GM12878 (cell line): ENCODE results near the gene RTN3.

Source experiments
- BACH1 ChIP-seq: fragments of 450-650 bp; IDR thresholded peaks from 2 replicates; pipeline ENCODE4 v1.6.1; 2017; ENCODE audit warnings: mild to moderate bottlenecking, borderline replicate concordance
- CBX3 ChIP-seq: fragments of 200-600 bp; sonication (generic); IDR thresholded peaks from 2 replicates; pipeline ENCODE4 v1.6.1; 2016; ENCODE audit warnings: low read depth, borderline replicate concordance
- CHD4 ChIP-seq: fragments of 200-600 bp; sonication (generic); IDR thresholded peaks from 2 replicates; pipeline ENCODE4 v1.6.1; 2016; ENCODE audit warnings: mild to moderate bottlenecking
- GATAD2B ChIP-seq: fragments of 450-650 bp; conservative IDR thresholded peaks from 2 replicates; pipeline ENCODE4 v1.6.1; 2017; ENCODE audit warnings: low read depth, mild to moderate bottlenecking, moderate library complexity
- LARP7 ChIP-seq: fragments of 450-650 bp; IDR thresholded peaks from 2 replicates; pipeline ENCODE4 v1.6.1; 2017; ENCODE audit warnings: mild to moderate bottlenecking
- MTA2 ChIP-seq: fragments of 450-650 bp; IDR thresholded peaks from 2 replicates; pipeline ENCODE4 v1.6.1; 2016; ENCODE audit warnings: low read depth, mild to moderate bottlenecking, moderate library complexity
- NBN ChIP-seq: fragments of 450-650 bp; IDR thresholded peaks from 2 replicates; pipeline ENCODE4 v1.6.1; 2016
- RAD21 ChIP-seq: IDR thresholded peaks from 2 replicates; pipeline ENCODE4 v1.6.1; 2011; ENCODE audit warnings: mild to moderate bottlenecking, low read depth, low read length, moderate library complexity; ENCODE audit not compliant: insufficient read depth
- RB1 ChIP-seq: fragments of 450-650 bp; formaldehyde crosslinking; IDR thresholded peaks from 2 replicates; pipeline ENCODE4 v1.6.1; 2017; ENCODE audit warnings: mild to moderate bottlenecking, borderline replicate concordance
- SP1 ChIP-seq: IDR thresholded peaks from one replicate; pipeline ENCODE4 v1.6.1; 2011; ENCODE audit warnings: low read depth, low read length
- TF ChIP-seq, protein P1 (sequence below), 3 experiments: IDR thresholded peaks in 2 of 3; conservative IDR thresholded peaks in 1 of 3; 2 replicates each; pipeline ENCODE4 v1.5.1; 2011; ENCODE audit warnings: low read depth in 3 of 3, low read length in 3 of 3, mild to moderate bottlenecking in 3 of 3, control low read depth in 2 of 3, moderate library complexity in 2 of 3, inconsistent platforms in 1 of 3, mixed read lengths in 1 of 3; ENCODE audit not compliant: control insufficient read depth in 2 of 3, insufficient read depth in 1 of 3; ENCODE audit errors: extremely low read depth in 1 of 3

GRCh38 chr11:63761188-63761587 is 79.9 kb downstream of the RTN3 start:
- TF ChIP-seq, protein P1, sequence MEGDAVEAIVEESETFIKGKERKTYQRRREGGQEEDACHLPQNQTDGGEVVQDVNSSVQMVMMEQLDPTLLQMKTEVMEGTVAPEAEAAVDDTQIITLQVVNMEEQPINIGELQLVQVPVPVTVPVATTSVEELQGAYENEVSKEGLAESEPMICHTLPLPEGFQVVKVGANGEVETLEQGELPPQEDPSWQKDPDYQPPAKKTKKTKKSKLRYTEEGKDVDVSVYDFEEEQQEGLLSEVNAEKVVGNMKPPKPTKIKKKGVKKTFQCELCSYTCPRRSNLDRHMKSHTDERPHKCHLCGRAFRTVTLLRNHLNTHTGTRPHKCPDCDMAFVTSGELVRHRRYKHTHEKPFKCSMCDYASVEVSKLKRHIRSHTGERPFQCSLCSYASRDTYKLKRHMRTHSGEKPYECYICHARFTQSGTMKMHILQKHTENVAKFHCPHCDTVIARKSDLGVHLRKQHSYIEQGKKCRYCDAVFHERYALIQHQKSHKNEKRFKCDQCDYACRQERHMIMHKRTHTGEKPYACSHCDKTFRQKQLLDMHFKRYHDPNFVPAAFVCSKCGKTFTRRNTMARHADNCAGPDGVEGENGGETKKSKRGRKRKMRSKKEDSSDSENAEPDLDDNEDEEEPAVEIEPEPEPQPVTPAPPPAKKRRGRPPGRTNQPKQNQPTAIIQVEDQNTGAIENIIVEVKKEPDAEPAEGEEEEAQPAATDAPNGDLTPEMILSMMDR (IDR thresholded peaks at IDR 0.05 in 2 of 3, conservative IDR thresholded peaks at IDR 0.05 in 1 of 3; ENCODE audit: control insufficient read depth in 2 of 3, extremely low read depth in 1 of 3, insufficient read depth in 1 of 3, low read depth in 3 of 3, low read length in 3 of 3) = no peak
- TF ChIP-seq CBX3 (no peak), LARP7 (no peak), SP1 (no peak), GATAD2B (no peak), MTA2 (no peak), RB1 (no peak), RAD21 (no peak), NBN (no peak), BACH1 (no peak), CHD4 (no peak)
